GM15510 (cell line): ENCODE measurements around the gene KLF15.

Experiments used
- POLR2A ChIP-seq: IDR thresholded peaks from 3 replicates; pipeline ENCODE4 v1.6.1; 2011; ENCODE audit warnings: borderline replicate concordance; ENCODE audit not compliant: insufficient read length; ENCODE audit errors: extremely low read depth

The KLF15 gene

DNA sequence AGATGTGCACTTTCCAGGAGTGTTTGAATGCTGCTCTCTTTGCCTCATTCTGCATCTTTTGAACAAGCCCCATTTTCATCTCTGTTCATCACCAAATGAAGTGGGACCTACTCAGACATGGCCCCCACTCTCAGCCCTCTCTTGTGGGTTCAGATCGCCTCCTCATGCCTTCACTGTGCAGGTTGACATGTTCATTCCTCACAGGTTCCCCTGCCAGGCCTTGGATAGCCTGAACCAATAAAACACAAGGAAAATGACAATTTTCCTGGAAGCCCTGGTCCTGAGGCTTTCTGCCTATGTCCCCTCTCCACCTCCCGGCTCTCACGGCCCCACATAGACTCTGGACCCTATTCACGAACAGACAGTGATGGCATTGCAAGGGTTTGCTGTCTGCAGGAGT, 17.7 kb downstream of the KLF15 start:
- no peak for TF ChIP-seq POLR2A

DNA sequence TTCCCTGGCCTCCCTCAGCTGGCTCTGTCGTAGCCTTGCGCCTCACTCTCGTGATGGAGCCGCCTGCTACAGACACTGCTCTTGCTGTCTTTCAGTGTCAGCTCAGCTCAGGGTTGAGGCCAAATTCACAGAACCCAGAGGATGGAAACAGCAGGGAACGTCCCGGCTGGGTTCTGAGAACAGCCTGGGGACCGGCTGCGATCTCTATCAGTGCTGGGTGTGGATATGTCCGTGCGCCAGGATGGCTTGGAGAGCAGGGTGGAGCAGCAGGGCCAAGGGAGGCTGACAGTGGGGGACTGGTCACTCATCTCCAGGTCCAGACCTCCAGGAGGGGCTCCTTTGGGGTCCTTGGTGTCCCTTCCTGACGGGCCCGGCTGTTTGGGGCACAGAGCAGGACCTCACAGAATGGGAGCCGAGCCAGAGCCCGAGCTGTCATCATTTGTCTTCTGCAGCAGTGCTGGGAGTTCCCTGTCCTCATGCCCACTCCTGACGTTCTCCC, 18.4 kb downstream of the KLF15 start:
- no peak for TF ChIP-seq POLR2A

DNA sequence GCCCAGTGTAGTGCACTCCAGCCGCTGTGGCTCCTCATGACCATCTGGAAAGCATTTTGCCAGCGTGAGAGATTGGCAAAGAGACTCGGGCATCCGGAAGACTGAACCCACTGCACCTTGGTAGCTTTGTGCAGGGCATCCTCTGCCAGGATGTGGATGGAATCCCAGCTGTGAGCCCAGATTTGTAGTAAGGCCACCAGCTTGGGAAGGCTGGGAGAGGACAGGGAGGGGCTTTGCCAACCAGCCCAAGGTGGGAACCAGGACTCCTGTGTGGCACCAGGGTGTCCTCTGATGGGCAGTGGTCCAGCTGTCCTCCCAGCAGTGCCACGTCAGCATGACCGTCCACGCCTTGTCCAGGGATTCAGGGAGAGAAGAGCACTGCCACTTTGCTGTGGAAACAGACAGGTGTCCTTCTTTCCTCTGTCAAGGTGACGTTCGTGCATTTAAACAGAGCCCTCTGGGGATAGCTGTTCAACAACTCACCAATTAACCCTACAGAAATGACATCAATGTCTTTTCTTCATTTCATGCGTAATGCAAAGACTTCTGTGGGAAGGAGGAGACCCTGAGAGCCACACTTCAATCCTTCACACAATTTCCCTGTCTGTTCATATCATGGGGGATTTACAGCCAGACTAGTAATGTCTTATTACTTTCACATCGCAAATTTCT, 19.1 kb downstream of the KLF15 start:
- no peak for TF ChIP-seq POLR2A

DNA sequence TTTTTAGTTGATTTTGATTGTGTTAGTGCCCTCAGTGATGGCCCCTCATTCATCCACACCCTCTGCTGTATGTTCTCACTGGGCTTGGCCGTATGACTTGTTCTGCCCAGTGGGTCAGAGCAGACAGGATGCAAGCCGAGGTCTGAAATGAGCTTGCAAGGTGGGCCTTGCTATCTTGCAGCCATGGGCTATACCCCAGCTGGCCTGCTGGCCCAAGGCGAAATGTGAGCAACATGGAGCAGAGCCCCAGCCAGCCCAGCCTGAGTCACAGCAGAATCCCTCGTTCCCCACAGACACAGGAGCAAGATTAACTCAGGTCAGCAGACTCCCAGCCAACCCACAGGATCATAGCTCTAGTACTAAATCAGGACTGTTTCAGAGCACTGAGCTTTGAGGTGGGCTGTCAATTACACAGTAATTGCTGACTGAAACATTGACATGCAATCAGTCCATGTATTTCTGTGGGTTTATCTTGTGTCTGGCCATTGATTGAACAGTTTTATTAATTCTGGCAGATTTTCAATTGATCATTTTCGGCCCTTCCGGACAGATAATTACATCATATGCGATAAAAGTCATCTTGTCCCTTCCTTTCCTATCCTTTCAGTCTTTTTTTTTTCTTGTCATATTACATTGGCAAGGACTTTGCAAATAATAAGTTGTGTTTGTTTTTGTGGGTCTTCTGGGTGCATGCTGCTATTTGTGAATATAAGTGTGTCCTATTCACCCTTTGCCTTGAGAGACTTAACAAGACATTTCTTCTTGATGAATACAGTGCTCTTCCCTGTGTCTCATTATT, 27.1 kb downstream of the KLF15 start:
- TF ChIP-seq POLR2A: no peak

DNA sequence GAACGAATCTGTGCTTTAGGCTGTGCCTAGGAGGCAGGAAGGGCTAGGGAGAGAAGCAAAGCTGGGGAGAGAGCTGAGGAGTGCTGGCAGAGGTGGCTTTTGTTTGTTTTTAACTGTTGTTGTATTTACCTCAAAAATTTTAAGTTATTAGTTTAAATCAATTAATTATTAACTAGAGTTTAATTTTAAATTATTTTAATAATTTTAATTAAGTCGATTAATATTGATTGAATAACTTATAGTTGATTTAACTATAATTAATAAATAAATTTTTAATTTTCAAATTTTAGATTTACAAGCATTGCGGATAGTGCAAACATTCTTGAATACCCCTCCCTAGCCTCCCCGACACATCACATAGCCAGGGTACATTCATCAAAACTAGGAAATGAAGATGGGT, 30.6 kb downstream of the KLF15 start:
- no peak for TF ChIP-seq POLR2A

DNA sequence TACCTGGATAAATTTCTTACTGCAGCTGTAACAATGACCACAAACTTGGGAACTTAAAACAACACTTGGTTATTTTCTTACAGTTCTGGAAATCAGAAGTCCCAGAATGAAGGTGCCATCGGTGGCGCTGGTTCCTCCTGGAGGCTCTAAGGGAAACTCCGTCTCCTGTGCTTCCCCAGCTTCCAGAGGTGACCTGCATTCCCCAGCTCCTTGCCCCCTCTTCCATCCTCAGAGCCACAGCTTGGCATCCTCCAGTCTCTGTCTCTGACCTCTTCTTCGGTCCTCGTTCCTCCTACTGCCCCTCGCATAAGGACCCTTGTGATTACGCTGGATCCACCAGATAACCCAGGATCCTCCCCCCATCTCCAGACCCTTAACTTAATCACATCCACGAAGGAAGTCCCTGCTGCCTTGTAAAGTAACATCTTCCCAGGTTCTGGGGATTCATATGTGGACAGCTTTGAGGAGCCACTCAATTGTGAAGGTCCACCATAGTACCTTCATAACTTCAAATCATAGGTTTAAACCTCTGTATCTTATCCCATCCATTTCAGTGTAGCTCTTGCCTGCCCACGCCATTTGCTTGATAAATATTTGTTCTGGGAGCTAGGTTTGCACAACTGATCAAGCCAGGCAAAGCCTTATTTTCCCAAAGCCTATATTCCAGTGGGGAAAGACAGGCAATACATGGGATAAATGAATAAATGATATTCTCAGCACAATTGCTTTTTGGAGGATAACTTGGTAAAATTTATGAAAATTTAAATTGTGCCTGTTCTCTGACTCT, 34.8 kb downstream of the KLF15 start:
- no peak for TF ChIP-seq POLR2A

DNA sequence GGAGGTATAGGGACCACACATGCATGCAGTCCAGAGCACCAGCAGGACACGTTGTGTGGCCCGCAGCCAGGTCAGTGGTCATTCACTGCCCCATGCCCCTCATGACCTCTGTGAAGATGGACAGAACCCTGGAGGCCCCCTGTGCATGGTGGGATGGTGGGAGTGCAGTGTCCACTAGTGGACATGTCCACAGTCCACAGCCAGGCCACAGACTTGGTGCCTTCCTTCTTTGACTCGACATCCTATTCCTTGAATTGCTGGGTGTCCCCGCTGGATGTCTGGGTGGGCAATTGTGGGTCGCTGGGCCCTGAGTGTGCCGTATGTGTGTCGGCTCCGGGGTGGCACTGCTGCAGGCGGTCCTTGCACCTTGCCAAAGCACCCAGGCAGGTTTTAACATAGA, 35.7 kb downstream of the KLF15 start:
- no peak for TF ChIP-seq POLR2A

DNA sequence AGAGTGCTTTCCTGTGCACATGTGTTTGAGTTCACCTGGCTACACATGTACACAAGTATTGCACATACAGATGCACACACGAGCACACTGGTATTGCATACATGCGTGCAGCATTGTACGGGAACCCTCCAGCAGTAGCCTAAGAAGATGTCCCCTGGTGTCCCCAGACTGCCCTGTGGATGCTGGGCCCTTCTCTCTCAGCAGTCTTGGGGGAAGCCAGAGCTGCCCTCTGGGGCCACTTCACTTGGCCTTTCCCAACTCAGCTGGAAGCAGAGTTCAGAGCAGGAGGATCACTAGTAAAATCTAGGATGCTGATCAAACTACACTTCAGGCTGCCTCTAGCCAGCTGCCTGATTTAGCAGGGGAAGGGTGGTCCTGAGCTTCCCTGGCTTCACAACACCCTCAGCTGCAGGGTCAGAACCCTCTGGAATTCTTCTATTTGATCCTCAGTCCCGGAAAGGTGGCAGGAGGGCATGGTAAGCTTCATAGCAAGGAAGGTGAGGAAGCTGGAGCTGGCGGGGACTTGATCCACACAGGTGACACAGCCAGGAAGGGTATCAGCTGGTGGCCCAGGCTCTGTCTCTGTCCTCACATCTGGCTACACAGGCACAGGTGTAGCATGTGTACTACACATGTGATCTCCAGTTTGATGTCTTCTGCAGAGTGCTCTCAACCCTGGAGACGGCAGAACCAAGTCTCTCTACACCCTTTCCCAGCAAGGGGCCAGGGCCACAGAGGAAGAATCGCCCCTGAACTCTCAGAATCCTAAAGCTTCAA, 36.5 kb downstream of the KLF15 start:
- TF ChIP-seq POLR2A: no peak

DNA sequence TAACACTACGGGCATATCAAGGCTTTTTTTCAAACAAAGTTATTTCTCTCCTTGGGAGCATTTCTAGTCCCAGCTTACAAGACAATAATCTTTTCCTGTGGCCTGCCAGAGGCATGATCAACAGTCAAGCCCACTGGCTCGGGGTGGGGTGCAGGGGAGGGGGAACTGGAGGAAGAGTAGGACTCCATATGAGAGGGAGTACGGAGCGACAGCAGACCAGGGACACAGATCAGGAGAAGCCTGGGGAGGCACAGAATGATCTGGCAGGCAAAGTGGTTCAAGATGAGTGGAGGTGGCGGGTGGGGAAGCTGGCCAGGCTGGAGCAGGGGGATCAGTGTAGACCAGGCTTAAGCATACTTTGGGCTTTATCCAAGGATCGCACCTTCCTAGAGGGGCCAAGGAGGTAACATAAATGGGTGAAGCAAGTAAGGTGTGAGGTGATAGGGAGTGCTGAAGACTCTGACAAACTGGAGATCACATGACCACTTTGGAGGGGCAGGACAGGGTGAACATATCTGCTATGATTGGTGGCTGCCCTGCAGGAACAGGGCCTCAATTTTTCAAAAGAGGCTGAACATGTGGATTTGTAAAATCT, 37.4 kb downstream of the KLF15 start:
- no peak for TF ChIP-seq POLR2A

DNA sequence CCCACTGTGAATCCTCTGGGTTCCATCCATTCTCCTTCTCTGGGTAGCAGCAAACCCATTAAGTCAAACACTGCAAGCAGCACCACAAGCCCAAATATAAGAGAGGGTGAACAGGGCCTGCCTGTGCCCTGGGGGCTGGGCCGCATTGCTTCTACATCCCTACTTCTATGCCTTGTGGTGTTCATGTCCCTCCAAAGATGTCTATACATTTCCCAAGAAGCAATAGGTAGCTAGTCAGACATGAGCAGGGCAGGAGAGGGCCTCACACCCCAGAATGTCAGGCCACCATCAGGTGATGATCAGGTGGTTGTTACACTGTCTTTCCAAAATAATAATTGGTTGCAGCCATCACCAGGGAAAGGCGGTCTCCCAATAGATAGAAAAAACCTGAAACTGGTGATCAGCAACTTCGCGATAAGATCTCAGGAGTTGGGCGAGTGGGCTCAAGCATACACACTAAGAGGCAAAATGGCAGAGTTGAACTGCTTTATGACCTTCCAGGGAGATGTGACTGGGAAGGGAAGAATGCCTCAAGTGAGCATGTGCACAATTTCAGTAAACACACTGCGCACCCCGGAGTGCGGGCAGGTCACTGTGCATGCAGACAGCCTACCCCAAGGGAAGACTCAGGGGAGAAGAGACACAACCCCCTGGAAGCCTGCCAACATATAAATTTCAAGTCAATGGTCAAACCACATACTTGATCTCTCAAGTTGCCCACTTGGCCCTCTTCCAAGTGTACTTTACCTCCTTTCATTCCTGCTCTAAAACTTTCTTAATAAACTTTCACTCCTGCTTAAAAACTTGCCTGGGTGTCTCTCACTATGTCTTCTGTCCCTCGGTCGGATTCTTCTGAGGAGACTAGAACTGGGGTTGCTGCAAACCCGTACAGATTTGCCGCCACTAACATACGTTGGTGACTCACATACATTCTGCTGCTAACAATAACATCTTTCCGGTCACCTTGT, 39.9 kb downstream of the KLF15 start:
- no peak for TF ChIP-seq POLR2A

DNA sequence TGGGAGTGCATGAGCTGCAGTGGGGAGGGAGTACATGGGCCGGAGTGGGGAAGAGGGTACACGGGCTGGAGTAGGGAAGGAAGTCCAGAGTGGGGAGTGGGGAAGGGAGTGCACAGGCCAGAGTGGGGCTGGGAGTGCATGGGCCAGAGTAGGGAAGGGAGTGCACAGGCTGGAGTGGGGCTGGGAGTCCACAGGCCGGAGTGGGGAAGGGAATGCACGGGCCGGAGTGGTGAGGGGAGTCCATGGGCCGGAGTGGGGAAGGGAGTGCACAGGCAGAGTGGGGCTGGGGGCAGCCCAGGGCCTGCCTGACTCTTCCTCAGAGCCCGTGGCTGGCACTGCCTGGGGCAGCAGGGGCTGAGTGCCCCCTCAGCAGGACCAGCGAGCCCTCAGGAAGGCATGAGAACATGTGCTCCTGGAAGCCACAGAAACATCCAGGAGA, 40.7 kb downstream of the KLF15 start:
- TF ChIP-seq POLR2A: no peak

DNA sequence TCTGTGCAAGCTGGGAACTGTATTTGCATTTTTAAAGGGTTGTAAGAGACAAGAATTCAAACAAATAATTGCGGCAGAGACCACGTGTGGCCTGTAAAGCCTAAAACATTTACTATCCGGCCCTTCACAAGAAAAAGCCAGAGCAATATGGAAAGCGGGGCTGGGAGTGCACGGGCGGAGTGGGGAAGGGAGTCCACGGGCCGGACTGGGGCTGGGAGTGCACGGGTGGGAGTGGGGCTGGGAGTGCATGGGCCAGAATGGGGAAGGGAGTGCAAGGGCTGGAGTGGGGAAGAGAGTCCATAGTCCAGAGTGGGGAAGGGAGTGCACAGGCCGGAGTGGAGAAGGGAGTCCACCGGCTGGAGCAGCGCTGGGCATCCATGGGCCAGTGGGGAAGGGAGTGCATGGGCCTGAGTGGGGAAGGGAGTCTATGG, 41.2 kb downstream of the KLF15 start:
- no peak for TF ChIP-seq POLR2A
